Right atrium auricular region (tissue), 2 donors: ENCODE measurements around the gene SYNPO2. TPM values are rescaled to one million over a fixed set of nuclear protein-coding genes. Genes with fewer than 3 reads are reported as not detected.

Source experiments
- DNase-seq: peaks from one replicate; pipeline ENCODE4 v3.0.0-alpha.2; 2019; ENCODE audit warnings: low spot score
- H3K27ac ChIP-seq, 2 donors: fragments of 200-600 bp; sonication (generic); 1 replicate in 1 of 2; 2 replicates in 1 of 2; pipeline ENCODE4 v1.5.1; 2016 to 2019
- H3K27me3 ChIP-seq, 2 donors: fragments of 200-600 bp; sonication (generic); one replicate each; pipeline versions ENCODE4 v1.5.1 to v1.6.0; 2017 to 2019
- H3K36me3 ChIP-seq: fragments of 200-600 bp; sonication (generic); one replicate; pipeline ENCODE4 v1.5.1; 2016
- H3K4me1 ChIP-seq, 2 donors: fragments of 200-600 bp; sonication (generic); one replicate each; pipeline versions ENCODE4 v1.5.1 to v1.6.0; 2017 to 2019
- H3K4me3 ChIP-seq, 2 donors: fragments of 200-600 bp; sonication (generic); 1 replicate in 1 of 2; 2 replicates in 1 of 2; pipeline ENCODE4 v1.5.1; 2017 to 2019; ENCODE audit warnings: mild to moderate bottlenecking in 1 of 2, moderate library complexity in 1 of 2
- H3K9me3 ChIP-seq, 2 donors: fragments of 200-600 bp; sonication (generic); one replicate each; pipeline ENCODE4 v1.5.1; 2019
- total RNA-seq, 2 donors: library from RNA; depleted of rRNA; stranded (reverse); fragments of >200 nt; gene quantifications; one replicate each; pipeline ENCODE4 v1.1.0, GENCODE V29; 2016
- TF ChIP-seq, protein P1 (sequence below), 2 donors: fragments of 200-600 bp; sonication (generic); IDR thresholded peaks; one replicate each; pipeline ENCODE4 v1.5.1; 2019; ENCODE audit warnings: antibody characterized with exemption in 2 of 2

Gene SYNPO2
- total RNA-seq, 2 donors from 2014 or later, result 85.3 to 152 TPM

DNA sequence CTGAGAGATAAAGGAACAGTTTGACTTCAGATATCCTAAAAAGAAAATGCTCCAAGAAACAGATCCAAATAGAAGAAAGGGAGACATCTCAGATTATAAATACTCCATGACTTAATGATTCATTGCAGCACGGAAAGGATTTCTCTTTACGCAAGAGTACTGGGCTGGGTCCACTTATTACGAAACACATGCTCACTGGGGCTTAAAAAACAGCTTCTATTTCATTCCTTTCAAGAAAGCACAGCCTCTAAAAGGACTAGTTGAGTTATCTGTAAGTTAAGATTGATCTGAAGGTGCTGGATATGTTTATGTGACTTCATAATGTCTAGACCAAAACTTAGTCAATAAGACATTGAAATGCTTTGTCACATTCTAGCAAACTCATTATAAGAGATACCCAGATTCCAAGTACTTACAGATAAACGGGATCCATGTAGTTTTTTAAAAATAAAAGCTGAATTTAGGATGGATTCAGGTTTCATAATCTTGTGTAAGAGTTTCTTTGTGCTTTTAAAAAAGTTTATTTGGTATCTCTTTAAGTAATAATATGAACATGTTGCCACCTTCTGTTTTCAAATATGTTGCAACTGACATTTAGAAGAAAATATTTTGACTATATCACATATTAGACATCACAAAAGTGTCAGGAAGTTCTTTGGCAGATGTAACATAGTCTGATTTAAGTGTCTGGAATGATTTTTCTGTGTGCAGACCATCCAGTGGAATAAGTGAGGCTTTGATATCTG, 137.4 kb downstream of the SYNPO2 start:
- Histone ChIP-seq H3K36me3 (peaks cover 14% of the 10 kb centered on the region), H3K27me3 (no peaks in the 10 kb centered on the region), H3K27ac (peak overlapping the region; percentile 81 to 94), H3K4me3 (peak overlapping the region in 1 of 2 donors; percentile 7), H3K9me3 (no peaks in the 10 kb centered on the region), H3K4me1 (peaks cover 0 to 33% of the 10 kb centered on the region in 2 donors)
- DNase-seq, result peak; percentile 78
- TF ChIP-seq, protein P1, sequence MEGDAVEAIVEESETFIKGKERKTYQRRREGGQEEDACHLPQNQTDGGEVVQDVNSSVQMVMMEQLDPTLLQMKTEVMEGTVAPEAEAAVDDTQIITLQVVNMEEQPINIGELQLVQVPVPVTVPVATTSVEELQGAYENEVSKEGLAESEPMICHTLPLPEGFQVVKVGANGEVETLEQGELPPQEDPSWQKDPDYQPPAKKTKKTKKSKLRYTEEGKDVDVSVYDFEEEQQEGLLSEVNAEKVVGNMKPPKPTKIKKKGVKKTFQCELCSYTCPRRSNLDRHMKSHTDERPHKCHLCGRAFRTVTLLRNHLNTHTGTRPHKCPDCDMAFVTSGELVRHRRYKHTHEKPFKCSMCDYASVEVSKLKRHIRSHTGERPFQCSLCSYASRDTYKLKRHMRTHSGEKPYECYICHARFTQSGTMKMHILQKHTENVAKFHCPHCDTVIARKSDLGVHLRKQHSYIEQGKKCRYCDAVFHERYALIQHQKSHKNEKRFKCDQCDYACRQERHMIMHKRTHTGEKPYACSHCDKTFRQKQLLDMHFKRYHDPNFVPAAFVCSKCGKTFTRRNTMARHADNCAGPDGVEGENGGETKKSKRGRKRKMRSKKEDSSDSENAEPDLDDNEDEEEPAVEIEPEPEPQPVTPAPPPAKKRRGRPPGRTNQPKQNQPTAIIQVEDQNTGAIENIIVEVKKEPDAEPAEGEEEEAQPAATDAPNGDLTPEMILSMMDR (IDR thresholded peaks at IDR 0.05), result no peak

DNA sequence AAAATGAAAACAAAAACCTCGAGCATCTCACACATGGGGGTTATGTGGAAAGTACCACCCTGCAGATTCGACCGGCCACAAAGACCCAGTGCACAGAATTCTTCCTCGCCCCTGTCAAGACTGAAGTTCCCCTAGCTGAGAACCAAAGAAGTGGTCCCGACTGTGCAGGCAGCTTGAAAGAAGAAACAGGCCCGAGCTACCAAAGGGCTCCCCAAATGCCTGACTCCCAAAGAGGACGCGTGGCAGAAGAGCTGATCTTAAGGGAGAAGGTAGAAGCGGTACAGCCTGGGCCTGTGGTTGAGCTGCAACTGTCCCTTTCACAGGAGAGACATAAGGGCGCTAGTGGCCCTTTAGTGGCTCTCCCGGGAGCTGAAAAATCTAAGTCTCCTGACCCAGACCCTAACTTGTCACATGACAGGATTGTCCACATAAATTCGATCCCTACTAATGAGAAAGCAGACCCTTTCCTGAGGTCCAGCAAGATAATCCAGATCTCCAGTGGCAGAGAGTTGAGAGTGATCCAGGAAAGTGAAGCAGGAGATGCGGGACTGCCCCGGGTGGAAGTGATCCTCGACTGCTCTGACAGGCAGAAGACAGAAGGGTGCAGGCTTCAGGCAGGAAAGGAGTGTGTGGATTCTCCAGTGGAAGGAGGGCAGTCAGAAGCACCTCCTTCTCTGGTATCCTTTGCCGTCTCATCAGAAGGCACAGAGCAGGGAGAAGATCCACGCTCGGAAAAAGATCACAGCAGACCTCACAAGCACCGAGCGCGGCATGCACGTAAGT, 138.2 kb downstream of the SYNPO2 start:
- no peak for DNase-seq
- TF ChIP-seq, protein P1 (IDR thresholded peaks at IDR 0.05), result no peak
- Histone ChIP-seq H3K4me1 (peaks cover 0 to 33% of the 10 kb centered on the region in 2 donors), H3K27ac (peak overlapping the region; percentile 81 to 94), H3K4me3 (peak overlapping the region; percentile 7 to 31), H3K27me3 (no peaks in the 10 kb centered on the region), H3K36me3 (peaks cover 22% of the 10 kb centered on the region), H3K9me3 (no peaks in the 10 kb centered on the region)

DNA sequence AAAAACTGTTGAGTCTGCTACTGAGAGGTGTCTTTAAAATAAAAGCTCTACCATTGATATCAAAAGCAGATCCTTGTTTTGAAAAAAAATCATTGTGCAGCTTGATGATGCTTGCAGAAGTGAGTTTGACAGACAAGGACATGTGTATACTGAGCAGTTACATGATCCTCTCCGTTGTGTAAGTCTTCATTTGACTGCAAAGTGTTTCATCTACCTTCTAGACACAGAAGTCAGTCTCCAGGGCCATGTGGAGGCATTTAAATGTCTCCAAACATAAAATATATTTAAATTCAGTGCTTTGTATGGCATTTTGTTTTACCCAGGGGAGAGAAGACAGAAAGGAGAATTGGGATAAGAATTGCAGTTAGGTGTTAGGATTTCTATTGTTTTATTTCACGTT, 139.2 kb downstream of the SYNPO2 start:
- no peaks in the 10 kb centered on the region for H3K9me3 ChIP-seq
- H3K36me3 ChIP-seq, result peaks cover 30% of the 10 kb centered on the region
- TF ChIP-seq, protein P1 (IDR thresholded peaks at IDR 0.05), result no peak
- H3K4me1 ChIP-seq, result peaks cover 0 to 33% of the 10 kb centered on the region in 2 donors
- peak overlapping the region; percentile 81 to 94 for H3K27ac ChIP-seq
- no peak for DNase-seq
- no peaks in the 10 kb centered on the region for H3K27me3 ChIP-seq
- H3K4me3 ChIP-seq, result peak overlapping the region; percentile 3 to 31

DNA sequence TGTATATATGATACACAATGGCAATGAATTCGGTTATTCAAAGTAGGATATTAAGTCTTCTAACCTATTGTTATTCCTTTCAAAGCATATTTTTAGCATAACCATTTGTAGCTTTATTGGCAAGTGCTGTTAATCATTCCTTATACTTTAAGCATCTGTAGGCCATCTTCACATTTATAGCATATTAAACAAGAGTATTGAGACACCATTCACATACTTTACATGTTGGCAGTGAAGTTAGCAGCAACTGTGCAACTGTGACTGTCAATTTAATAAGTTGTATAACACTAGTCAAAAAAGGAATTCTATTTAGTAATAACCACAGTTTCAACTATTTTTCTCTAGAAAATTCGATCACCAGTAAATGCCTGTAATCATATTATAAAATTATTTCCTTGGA, 139.6 kb downstream of the SYNPO2 start:
- H3K4me3 ChIP-seq, result peak overlapping the region; percentile 3 to 31
- TF ChIP-seq, protein P1 (IDR thresholded peaks at IDR 0.05), result no peak
- H3K27ac ChIP-seq, result peak overlapping the region; percentile 81 to 94
- peaks cover 0 to 34% of the 10 kb centered on the region in 2 donors for H3K4me1 ChIP-seq
- H3K36me3 ChIP-seq, result peaks cover 30% of the 10 kb centered on the region
- no peaks in the 10 kb centered on the region for H3K9me3 ChIP-seq
- no peaks in the 10 kb centered on the region for H3K27me3 ChIP-seq
- no peak for DNase-seq

DNA sequence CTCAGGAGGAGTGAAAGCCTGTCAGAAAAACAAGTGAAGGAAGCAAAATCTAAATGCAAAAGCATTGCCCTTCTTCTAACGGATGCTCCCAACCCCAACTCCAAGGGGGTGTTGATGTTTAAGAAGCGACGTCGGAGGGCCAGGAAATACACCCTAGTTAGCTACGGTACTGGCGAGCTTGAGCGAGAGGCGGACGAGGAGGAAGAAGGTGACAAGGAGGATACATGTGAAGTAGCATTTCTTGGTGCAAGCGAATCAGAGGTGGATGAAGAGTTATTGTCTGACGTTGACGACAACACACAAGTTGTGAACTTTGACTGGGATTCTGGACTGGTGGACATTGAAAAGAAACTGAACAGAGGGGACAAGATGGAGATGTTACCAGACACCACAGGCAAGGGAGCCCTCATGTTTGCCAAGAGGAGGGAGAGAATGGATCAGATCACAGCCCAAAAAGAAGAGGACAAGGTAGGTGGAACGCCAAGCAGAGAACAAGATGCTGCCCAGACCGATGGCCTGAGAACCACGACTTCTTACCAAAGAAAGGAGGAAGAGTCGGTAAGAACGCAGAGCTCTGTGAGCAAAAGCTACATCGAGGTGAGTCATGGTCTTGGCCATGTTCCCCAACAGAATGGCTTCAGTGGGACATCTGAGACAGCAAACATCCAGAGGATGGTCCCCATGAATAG, 141.3 kb downstream of the SYNPO2 start:
- Histone ChIP-seq H3K36me3 (peaks cover 30% of the 10 kb centered on the region), H3K27ac (no peak overlapping the region), H3K27me3 (no peaks in the 10 kb centered on the region), H3K9me3 (no peaks in the 10 kb centered on the region), H3K4me1 (peaks cover 0 to 36% of the 10 kb centered on the region in 2 donors), H3K4me3 (no peak overlapping the region)
- no peak for DNase-seq
- TF ChIP-seq, protein P1 (IDR thresholded peaks at IDR 0.05), result no peak
